H1 (cell line): ENCODE measurements around the gene DLG1. TPM values are rescaled to one million over a fixed set of nuclear protein-coding genes. Genes with fewer than 3 reads are reported as not detected.

ENCODE experiments used
- ASH2L ChIP-seq: fragments of 200-600, 300-600 bp; sonication (generic); IDR thresholded peaks from one replicate; pipeline ENCODE4 v1.7.1; 2017; ENCODE audit warnings: low read length
- POLR2AphosphoS5 ChIP-seq: IDR thresholded peaks from 2 replicates; pipeline ENCODE4 v1.6.1; 2011; ENCODE audit warnings: low read depth, low read length
- RBBP5 ChIP-seq: IDR thresholded peaks from 2 replicates; pipeline ENCODE4 v1.7.1; 2012; ENCODE audit warnings: low read depth, mild to moderate bottlenecking, inconsistent platforms, low read length, moderate library complexity, borderline replicate concordance
- RXRA ChIP-seq: IDR thresholded peaks from 2 replicates; pipeline ENCODE4 v1.6.1; 2011; ENCODE audit warnings: low read depth, mild to moderate bottlenecking, low read length, moderate library complexity; ENCODE audit not compliant: insufficient read depth
- SIN3A ChIP-seq, 2 experiments: IDR thresholded peaks in 1 of 2; conservative IDR thresholded peaks in 1 of 2; 2 replicates each; pipeline ENCODE4 v1.6.1; 2011 to 2012; ENCODE audit warnings: low read length in 2 of 2, improper control_type of control experiment in 1 of 2, low read depth in 1 of 2, mild to moderate bottlenecking in 1 of 2
- SP1 ChIP-seq: IDR thresholded peaks from 2 replicates; pipeline ENCODE4 v1.6.1; 2011; ENCODE audit warnings: low read depth, low read length
- SP2 ChIP-seq: IDR thresholded peaks from 2 replicates; pipeline ENCODE4 v1.6.1; 2012; ENCODE audit warnings: mild to moderate bottlenecking, low read length, inconsistent platforms
- TAF7 ChIP-seq: optimal IDR thresholded peaks from 2 replicates; pipeline ENCODE3; 2011; ENCODE audit warnings: low read depth, mild to moderate bottlenecking, inconsistent platforms, low read length, moderate library complexity, borderline replicate concordance
- TEAD4 ChIP-seq: IDR thresholded peaks from 2 replicates; pipeline ENCODE4 v1.6.1; 2012; ENCODE audit warnings: low read depth, low read length, inconsistent platforms, mixed read lengths
- polyA plus RNA-seq, 7 experiments: library from polyadenylated mRNA; depleted of rRNA in 3 of 7; stranded (reverse) in 5 of 7; unstranded in 2 of 7; fragments of >200 nt in 5 of 7; fragments of 200-250 nt in 2 of 7; gene quantifications; 1 replicate in 5 of 7; 2 replicates in 1 of 7; 4 replicates in 1 of 7; pipeline versions ENCODE4 v1.2.1 to v1.2.3, GENCODE V29; 2011 to 2013; ENCODE audit warnings: missing spikeins in 2 of 7, mixed read lengths in 2 of 7
- total RNA-seq: library from RNA; stranded (reverse); fragmentation: NEBNext Ultra II Directional; extraction: Animal tissue kit (Norgen Biotek cat#: 25700); gene quantifications from 2 replicates; pipeline ENCODE4 v1.2.1, GENCODE V29; 2021
- TF ChIP-seq, protein P1 (sequence below), 3 experiments: IDR thresholded peaks; 1 replicate in 2 of 3; 2 replicates in 1 of 3; pipeline versions ENCODE4 v1.5.1 to v1.6.1; 2011; ENCODE audit warnings: low read length in 3 of 3, mild to moderate bottlenecking in 3 of 3, inconsistent platforms in 2 of 3, low read depth in 1 of 3, moderate library complexity in 1 of 3; ENCODE audit not compliant: insufficient read depth in 1 of 3; ENCODE audit errors: control extremely low read depth in 1 of 3
- TF ChIP-seq, protein P2 (sequence below): IDR thresholded peaks from 2 replicates; pipeline ENCODE4 v1.6.1; 2012; ENCODE audit warnings: inconsistent platforms

The DLG1 gene
- total and polyA plus RNA-seq, 2 of the 8 experiments (the other 6 are each of a cell fraction or from before 2014, with no cell fraction given): 13.4 to 78.8 TPM

DNA sequence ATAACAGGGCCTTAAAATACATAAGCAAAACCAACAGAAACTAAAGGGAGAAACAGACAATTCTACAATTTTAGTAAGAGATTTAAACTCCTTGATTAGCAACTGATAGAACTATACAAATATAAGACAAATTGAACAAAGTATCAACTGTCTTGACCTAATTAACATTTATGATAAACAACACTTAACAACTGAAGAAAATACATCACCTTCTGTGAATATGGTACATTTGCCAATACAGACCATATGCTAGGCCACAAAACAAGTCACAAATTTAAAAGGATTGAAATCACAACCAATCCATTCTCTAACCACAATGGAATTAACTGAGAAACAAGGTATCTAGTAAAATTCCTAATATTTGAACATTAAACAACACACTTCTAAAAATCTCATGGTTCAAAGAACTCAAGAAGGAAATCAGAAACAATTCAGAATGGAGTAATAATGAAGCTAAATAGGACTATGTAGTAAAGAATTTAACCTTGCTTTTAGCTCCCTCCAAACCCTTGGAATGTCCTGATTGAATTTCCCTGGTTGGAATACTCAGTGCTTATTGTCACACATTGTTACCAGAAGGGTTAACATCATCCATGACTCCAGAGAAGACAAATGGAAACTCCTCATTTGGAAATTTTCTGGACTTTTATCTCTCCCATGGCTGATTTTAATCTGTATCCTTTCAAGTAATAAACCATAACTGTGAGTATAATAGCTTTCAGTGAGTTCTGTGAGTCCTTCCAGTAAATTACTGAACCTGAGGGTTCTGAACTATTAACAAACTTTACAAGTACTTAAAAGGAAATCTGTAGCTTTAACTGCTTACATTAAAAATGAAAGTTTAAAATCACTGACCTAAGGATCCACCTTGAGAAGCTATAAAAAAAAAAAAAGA is 88.8 kb downstream of the DLG1 start (continued):
- TF ChIP-seq SP1 (no peak), TEAD4 (no peak), RXRA (no peak), RBBP5 (no peak), TAF7 (no peak), ASH2L (no peak), POLR2AphosphoS5 (no peak), SIN3A (conservative IDR thresholded peaks at IDR 0.05 in 1 of 2, IDR thresholded peaks at IDR 0.05 in 1 of 2; ENCODE audit: low read depth in 1 of 2, low read length in 2 of 2) (no peak), SP2 (no peak)
- TF ChIP-seq, protein P1, sequence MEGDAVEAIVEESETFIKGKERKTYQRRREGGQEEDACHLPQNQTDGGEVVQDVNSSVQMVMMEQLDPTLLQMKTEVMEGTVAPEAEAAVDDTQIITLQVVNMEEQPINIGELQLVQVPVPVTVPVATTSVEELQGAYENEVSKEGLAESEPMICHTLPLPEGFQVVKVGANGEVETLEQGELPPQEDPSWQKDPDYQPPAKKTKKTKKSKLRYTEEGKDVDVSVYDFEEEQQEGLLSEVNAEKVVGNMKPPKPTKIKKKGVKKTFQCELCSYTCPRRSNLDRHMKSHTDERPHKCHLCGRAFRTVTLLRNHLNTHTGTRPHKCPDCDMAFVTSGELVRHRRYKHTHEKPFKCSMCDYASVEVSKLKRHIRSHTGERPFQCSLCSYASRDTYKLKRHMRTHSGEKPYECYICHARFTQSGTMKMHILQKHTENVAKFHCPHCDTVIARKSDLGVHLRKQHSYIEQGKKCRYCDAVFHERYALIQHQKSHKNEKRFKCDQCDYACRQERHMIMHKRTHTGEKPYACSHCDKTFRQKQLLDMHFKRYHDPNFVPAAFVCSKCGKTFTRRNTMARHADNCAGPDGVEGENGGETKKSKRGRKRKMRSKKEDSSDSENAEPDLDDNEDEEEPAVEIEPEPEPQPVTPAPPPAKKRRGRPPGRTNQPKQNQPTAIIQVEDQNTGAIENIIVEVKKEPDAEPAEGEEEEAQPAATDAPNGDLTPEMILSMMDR (IDR thresholded peaks at IDR 0.05; ENCODE audit: control extremely low read depth in 1 of 3, insufficient read depth in 1 of 3, low read depth in 1 of 3, low read length in 3 of 3): no peak
- TF ChIP-seq, protein P2, sequence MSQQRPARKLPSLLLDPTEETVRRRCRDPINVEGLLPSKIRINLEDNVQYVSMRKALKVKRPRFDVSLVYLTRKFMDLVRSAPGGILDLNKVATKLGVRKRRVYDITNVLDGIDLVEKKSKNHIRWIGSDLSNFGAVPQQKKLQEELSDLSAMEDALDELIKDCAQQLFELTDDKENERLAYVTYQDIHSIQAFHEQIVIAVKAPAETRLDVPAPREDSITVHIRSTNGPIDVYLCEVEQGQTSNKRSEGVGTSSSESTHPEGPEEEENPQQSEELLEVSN: no peak
- TF ChIP-seq, all 59 proteins: peak for 0
